Caco-2 (cell line): ENCODE data around the gene TENM4. TPM values are rescaled to one million over a fixed set of nuclear protein-coding genes. Genes with fewer than 3 reads are reported as not detected.

ENCODE experiments used
- BruUV-seq: library from RNA; stranded (reverse); fragments of 400-500 nt; replicated peaks from 2 replicates; lab custom pipeline; 2021; lab: Mats Ljungman, UMichigan
- CTCF ChIA-PET: fragments of 300-600 bp; sonication (Branson Sonifier 250); formaldehyde crosslinking; loops from one replicate; lab custom pipeline; 2022; ENCODE audit warnings: antibody characterized with exemption; lab: Charles Lee
- POLR2A ChIA-PET: fragments of 300-600 bp; sonication (Branson Sonifier 250); formaldehyde crosslinking; loops from one replicate; lab custom pipeline; 2022; ENCODE audit warnings: antibody characterized with exemption; lab: Charles Lee
- DNase-seq, 2 experiments: peaks; one replicate each; pipeline versions ENCODE4 v3.0.0 to v3.0.0-alpha.2; 2020 to 2022
- H3K27me3 ChIP-seq: replicated peaks from 2 replicates; pipeline ENCODE4 v1.6.0; 2011; ENCODE audit warnings: low read length; ENCODE audit not compliant: control insufficient read depth, insufficient read depth
- H3K36me3 ChIP-seq: 2 replicates; pipeline ENCODE4 v1.5.1; 2011; ENCODE audit warnings: low read length; ENCODE audit not compliant: control insufficient read depth, insufficient read depth
- H3K4me1 ChIP-seq: fragments of 250-450 bp; sonication (Bioruptor Pico); 2 replicates; pipeline ENCODE4 v1.5.1; 2020; ENCODE audit warnings: mild to moderate bottlenecking
- H3K4me3 ChIP-seq: 2 replicates; pipeline ENCODE4 v1.5.1; 2011; ENCODE audit warnings: low read depth, mild to moderate bottlenecking, control low read depth, low read length
- H3K9me3 ChIP-seq: fragments of 250-450 bp; sonication (Bioruptor Pico); 2 replicates; pipeline ENCODE4 v1.5.1; 2020; ENCODE audit warnings: mild to moderate bottlenecking, moderate library complexity
- H3K27ac Mint-ChIP-seq: one replicate; pipeline ENCODE4 v1.8.0; 2022; ENCODE audit warnings: mixed read lengths; ENCODE audit not compliant: unreplicated experiment
- H3K27me3 Mint-ChIP-seq: one replicate; pipeline ENCODE4 v1.8.0; 2022; ENCODE audit warnings: mixed read lengths; ENCODE audit not compliant: insufficient read depth, unreplicated experiment
- H3K36me3 Mint-ChIP-seq: one replicate; pipeline ENCODE4 v1.8.0; 2022; ENCODE audit warnings: mild to moderate bottlenecking, mixed read lengths; ENCODE audit not compliant: insufficient read depth, unreplicated experiment
- H3K4me1 Mint-ChIP-seq: one replicate; pipeline ENCODE4 v1.8.0; 2022; ENCODE audit warnings: low read depth, mixed read lengths; ENCODE audit not compliant: unreplicated experiment
- H3K4me3 Mint-ChIP-seq: one replicate; pipeline ENCODE4 v1.8.0; 2022; ENCODE audit warnings: mild to moderate bottlenecking, moderate library complexity, mixed read lengths; ENCODE audit not compliant: unreplicated experiment
- H3K9me3 Mint-ChIP-seq: one replicate; pipeline ENCODE4 v1.8.0; 2022; ENCODE audit warnings: mixed read lengths; ENCODE audit not compliant: unreplicated experiment
- intact Hi-C: fragments of 100-400 bp; cut with micrococcal nuclease; formaldehyde crosslinking; loops from one replicate; pipeline ENCODE4 v1.10.0; 2022; ENCODE audit not compliant: unreplicated experiment
- total RNA-seq: library from RNA; stranded (reverse); gene quantifications from 2 replicates; pipeline ENCODE4 v1.2.3, GENCODE V29; 2022
- TF ChIP-seq, protein P1 (sequence below), 2 experiments: fragments of 200-600 bp in 1 of 2; IDR thresholded peaks; 1 replicate in 1 of 2; 2 replicates in 1 of 2; pipeline versions ENCODE4 v1.5.1 to v1.8.0; 2011 to 2022; ENCODE audit warnings: antibody characterized with exemption in 1 of 2, control low read depth in 1 of 2, inconsistent platforms in 1 of 2, low read depth in 1 of 2, low read length in 1 of 2, mild to moderate bottlenecking in 1 of 2, moderate library complexity in 1 of 2; ENCODE audit not compliant: insufficient read depth in 1 of 2, severe bottlenecking in 1 of 2, unreplicated experiment in 1 of 2

TENM4 gene
- total RNA-seq, 1 experiment from 2014 or later, result 1.1 TPM

DNA sequence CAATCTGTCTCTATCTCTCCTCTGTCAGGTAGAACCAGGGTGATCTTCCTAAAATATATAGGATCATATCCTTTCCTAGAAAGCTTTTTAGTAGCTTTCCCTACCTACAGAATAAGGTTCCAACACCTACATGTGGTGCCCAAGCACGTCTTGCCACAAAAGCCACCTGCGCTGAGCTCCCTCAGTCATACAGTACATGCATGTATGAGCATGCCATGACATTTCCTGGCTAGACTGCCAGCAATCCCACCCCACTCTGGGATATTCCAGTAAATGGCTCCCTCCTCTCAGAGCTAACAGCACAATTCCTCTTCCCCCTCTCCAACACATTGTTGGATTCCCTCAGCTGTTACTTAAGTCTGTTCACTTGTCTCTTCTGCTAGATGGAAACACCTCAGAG, 398.0 kb downstream of the TENM4 start:
- POLR2A ChIA-PET, result no interaction called here
- H3K27me3 Mint-ChIP-seq, result peaks cover 14% of the 10 kb centered on the region
- no peak overlapping the region for H3K4me3 Mint-ChIP-seq
- no peaks in the 10 kb centered on the region for H3K9me3 ChIP-seq
- no peaks in the 10 kb centered on the region for H3K36me3 Mint-ChIP-seq
- no peaks in the 10 kb centered on the region for H3K27me3 ChIP-seq
- no peak for DNase-seq
- no peak overlapping the region for H3K4me3 ChIP-seq
- peaks cover 11% of the 10 kb centered on the region for H3K4me1 Mint-ChIP-seq
- H3K9me3 Mint-ChIP-seq, result no peaks in the 10 kb centered on the region
- H3K4me1 ChIP-seq, result no peaks in the 10 kb centered on the region
- intact Hi-C loops, result no loop called here
- TF ChIP-seq, protein P1, sequence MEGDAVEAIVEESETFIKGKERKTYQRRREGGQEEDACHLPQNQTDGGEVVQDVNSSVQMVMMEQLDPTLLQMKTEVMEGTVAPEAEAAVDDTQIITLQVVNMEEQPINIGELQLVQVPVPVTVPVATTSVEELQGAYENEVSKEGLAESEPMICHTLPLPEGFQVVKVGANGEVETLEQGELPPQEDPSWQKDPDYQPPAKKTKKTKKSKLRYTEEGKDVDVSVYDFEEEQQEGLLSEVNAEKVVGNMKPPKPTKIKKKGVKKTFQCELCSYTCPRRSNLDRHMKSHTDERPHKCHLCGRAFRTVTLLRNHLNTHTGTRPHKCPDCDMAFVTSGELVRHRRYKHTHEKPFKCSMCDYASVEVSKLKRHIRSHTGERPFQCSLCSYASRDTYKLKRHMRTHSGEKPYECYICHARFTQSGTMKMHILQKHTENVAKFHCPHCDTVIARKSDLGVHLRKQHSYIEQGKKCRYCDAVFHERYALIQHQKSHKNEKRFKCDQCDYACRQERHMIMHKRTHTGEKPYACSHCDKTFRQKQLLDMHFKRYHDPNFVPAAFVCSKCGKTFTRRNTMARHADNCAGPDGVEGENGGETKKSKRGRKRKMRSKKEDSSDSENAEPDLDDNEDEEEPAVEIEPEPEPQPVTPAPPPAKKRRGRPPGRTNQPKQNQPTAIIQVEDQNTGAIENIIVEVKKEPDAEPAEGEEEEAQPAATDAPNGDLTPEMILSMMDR (IDR thresholded peaks at IDR 0.05; ENCODE audit: insufficient read depth in 1 of 2, low read depth in 1 of 2, low read length in 1 of 2, severe bottlenecking in 1 of 2, unreplicated experiment in 1 of 2), result no peak
- H3K27ac Mint-ChIP-seq, result no peak overlapping the region
- CTCF ChIA-PET, result no interaction called here
- BruUV-seq, result no TSS peak
- H3K36me3 ChIP-seq, result no peaks in the 10 kb centered on the region

DNA sequence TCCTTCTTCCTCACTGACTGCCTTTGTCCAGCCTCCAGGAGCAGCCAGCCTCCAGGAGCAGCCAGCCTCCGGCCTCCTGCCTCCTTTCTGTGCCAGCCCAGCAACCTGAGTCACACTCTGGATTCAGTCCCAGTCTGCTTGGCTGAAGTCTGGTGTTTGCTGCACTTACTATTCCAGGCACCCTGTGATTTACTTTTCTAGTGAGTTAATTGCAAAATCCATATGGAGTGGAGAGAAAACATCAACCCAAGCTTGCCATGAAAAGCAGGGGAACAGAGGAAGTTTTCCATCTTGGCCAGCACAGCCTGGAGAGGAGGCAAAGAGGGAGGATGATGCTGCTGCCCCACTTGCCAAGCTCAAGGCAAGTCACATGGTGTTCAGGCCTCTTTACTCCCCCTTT, 400.5 kb downstream of the TENM4 start:
- intact Hi-C loops, result no loop called here
- no peaks in the 10 kb centered on the region for H3K4me1 ChIP-seq
- POLR2A ChIA-PET, result no interaction called here
- no peaks in the 10 kb centered on the region for H3K9me3 ChIP-seq
- TF ChIP-seq, protein P1 (IDR thresholded peaks at IDR 0.05; ENCODE audit: insufficient read depth in 1 of 2, low read depth in 1 of 2, low read length in 1 of 2, severe bottlenecking in 1 of 2, unreplicated experiment in 1 of 2), result no peak
- H3K4me3 ChIP-seq, result no peak overlapping the region
- DNase-seq, result no peak
- no peak overlapping the region for H3K27ac Mint-ChIP-seq
- H3K36me3 ChIP-seq, result no peaks in the 10 kb centered on the region
- H3K27me3 Mint-ChIP-seq, result peaks cover 25% of the 10 kb centered on the region
- H3K4me3 Mint-ChIP-seq, result no peak overlapping the region
- H3K27me3 ChIP-seq, result no peaks in the 10 kb centered on the region
- no TSS peak for BruUV-seq
- no peaks in the 10 kb centered on the region for H3K9me3 Mint-ChIP-seq
- no peaks in the 10 kb centered on the region for H3K36me3 Mint-ChIP-seq
- CTCF ChIA-PET, result no interaction called here
- peaks cover 5% of the 10 kb centered on the region for H3K4me1 Mint-ChIP-seq

DNA sequence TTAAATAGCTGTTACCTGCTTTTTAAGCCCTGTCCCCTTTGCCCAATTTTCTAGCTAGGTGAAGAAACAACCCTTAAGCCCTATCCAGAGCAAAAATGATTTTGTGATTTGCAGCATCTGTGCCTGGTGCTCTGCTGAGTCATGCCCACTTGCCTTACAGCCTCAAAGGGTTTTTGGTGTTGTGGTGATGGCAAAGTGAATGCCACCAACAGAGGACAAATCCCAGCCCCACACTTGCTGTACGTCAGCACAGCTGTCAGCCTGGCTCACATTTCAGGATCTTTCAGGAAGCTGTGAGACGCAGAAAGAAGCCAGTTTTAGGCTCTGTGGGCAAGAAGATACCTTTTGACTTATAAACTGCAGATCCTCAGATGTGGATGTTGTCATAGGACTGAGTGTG, 401.7 kb downstream of the TENM4 start:
- TF ChIP-seq, protein P1 (IDR thresholded peaks at IDR 0.05; ENCODE audit: insufficient read depth in 1 of 2, low read depth in 1 of 2, low read length in 1 of 2, severe bottlenecking in 1 of 2, unreplicated experiment in 1 of 2), result no peak
- H3K27me3 Mint-ChIP-seq, result peaks cover 25% of the 10 kb centered on the region
- no peaks in the 10 kb centered on the region for H3K36me3 ChIP-seq
- no peaks in the 10 kb centered on the region for H3K27me3 ChIP-seq
- H3K4me1 ChIP-seq, result no peaks in the 10 kb centered on the region
- no peaks in the 10 kb centered on the region for H3K9me3 Mint-ChIP-seq
- H3K4me1 Mint-ChIP-seq, result no peaks in the 10 kb centered on the region
- no peak overlapping the region for H3K4me3 Mint-ChIP-seq
- intact Hi-C loops, result no loop called here
- CTCF ChIA-PET, result no interaction called here
- no peak for DNase-seq
- H3K4me3 ChIP-seq, result no peak overlapping the region
- no peaks in the 10 kb centered on the region for H3K36me3 Mint-ChIP-seq
- POLR2A ChIA-PET, result no interaction called here
- no peaks in the 10 kb centered on the region for H3K9me3 ChIP-seq
- no peak overlapping the region for H3K27ac Mint-ChIP-seq
- BruUV-seq, result no TSS peak
